A549 (cell line): ENCODE measurements around the gene NPLOC4.
A peak's percentile ranks its signal among the peaks of the same experiment; 100 is the strongest.

Source experiments
- CBX2 ChIP-seq: fragments of 200-600 bp; sonication (generic); IDR thresholded peaks from 2 replicates; pipeline ENCODE4 v1.6.1; 2016; ENCODE audit warnings: low read depth, mild to moderate bottlenecking, borderline replicate concordance
- CHD4 ChIP-seq: fragments of 200-600 bp; sonication (generic); IDR thresholded peaks from 2 replicates; pipeline ENCODE4 v1.6.1; 2016; ENCODE audit warnings: antibody characterized with exemption, mild to moderate bottlenecking, borderline replicate concordance
- POLR2A ChIP-seq: IDR thresholded peaks from 2 replicates; pipeline ENCODE4 v1.6.1; 2012; ENCODE audit warnings: mild to moderate bottlenecking, low read length
- TF ChIP-seq, protein P1 (sequence below): fragments of >200 bp; sonication (Bioruptor Twin); formaldehyde crosslinking; IDR thresholded peaks from 3 replicates; pipeline ENCODE4 v1.5.1; 2016
- TF ChIP-seq, protein P2 (sequence below): IDR thresholded peaks from 2 replicates; pipeline ENCODE4 v1.6.1; 2012
- TF ChIP-seq, protein P3 (sequence below): fragments of 150-350 bp; IDR thresholded peaks from 2 replicates; pipeline ENCODE4 v1.6.1; 2014; ENCODE audit warnings: low read depth, mild to moderate bottlenecking, low read length

DNA sequence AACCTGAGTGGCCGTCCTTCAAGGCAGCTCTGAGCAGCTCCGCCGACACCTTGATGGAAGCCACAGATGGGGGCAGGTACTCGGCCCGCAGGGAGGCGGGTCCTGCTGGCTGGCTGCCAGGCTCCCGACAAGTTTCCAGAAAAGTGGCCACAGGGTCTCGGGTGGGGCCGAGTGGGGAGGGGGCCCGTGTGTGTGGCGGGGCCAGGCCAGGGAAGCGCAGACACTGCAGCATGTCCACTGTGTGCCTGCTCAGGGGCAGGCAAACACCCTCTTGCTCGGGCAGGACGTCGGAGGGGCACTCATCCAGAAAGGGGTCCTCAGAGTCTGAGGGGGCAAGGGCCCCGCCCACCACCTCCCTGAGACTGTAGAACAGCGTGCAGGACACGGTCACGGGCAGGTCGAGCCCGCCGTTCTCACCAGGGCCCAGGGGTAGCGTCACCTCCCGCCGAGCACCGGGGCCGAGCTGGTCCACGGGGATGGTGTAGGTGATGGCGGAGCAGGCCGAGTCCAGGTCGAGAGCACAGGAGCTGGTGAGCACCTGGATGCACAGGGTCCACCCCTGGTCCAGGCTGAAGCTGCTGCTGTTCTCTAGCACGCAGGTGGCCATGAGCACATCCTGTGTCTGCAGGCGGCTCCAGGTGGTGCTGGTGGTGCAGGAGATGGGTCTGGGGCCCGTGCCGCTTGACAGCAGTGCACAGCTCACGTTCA is 89.9 kb downstream of the NPLOC4 start:
- no peak for TF ChIP-seq CHD4
- TF ChIP-seq, protein P1, sequence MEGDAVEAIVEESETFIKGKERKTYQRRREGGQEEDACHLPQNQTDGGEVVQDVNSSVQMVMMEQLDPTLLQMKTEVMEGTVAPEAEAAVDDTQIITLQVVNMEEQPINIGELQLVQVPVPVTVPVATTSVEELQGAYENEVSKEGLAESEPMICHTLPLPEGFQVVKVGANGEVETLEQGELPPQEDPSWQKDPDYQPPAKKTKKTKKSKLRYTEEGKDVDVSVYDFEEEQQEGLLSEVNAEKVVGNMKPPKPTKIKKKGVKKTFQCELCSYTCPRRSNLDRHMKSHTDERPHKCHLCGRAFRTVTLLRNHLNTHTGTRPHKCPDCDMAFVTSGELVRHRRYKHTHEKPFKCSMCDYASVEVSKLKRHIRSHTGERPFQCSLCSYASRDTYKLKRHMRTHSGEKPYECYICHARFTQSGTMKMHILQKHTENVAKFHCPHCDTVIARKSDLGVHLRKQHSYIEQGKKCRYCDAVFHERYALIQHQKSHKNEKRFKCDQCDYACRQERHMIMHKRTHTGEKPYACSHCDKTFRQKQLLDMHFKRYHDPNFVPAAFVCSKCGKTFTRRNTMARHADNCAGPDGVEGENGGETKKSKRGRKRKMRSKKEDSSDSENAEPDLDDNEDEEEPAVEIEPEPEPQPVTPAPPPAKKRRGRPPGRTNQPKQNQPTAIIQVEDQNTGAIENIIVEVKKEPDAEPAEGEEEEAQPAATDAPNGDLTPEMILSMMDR = no peak
- TF ChIP-seq, protein P2, sequence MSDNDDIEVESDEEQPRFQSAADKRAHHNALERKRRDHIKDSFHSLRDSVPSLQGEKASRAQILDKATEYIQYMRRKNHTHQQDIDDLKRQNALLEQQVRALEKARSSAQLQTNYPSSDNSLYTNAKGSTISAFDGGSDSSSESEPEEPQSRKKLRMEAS = no peak
- TF ChIP-seq POLR2A = peak; percentile 19; the same call in 1 of the 2 replicates
- no peak for TF ChIP-seq CBX2
- TF ChIP-seq, protein P3, sequence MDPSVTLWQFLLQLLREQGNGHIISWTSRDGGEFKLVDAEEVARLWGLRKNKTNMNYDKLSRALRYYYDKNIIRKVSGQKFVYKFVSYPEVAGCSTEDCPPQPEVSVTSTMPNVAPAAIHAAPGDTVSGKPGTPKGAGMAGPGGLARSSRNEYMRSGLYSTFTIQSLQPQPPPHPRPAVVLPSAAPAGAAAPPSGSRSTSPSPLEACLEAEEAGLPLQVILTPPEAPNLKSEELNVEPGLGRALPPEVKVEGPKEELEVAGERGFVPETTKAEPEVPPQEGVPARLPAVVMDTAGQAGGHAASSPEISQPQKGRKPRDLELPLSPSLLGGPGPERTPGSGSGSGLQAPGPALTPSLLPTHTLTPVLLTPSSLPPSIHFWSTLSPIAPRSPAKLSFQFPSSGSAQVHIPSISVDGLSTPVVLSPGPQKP = no peak
